Heart left ventricle (tissue), 16 donors: ENCODE results near the gene KRTAP4-9. TPM values are rescaled to one million over a fixed set of nuclear protein-coding genes. Genes with fewer than 3 reads are reported as not detected.
"Not testable (repeated sequence)": the region's sequence is repeated elsewhere in the genome, so short reads cannot be mapped to it uniquely, and the experiment has no call there.

Experiments
- ATAC-seq, 4 donors: fragments of 200-7000 bp; cut with Tn5 transposase; one replicate each; pipeline ENCODE4 v1.9.1; 2020 to 2022; ENCODE audit warnings: moderate library complexity in 4 of 4, mild to moderate bottlenecking in 3 of 4, moderate number of reproducible peaks in 1 of 4
- DNase-seq, 5 donors: peaks; one replicate each; pipeline ENCODE4 v3.0.0-alpha.2; 2020
- H3K27ac ChIP-seq, 12 donors: fragments of 200-600 bp; sonication (generic) in 4 of 12; one replicate each; pipeline versions ENCODE4 v1.5.0 to v1.8.0; 2016 to 2022; ENCODE audit warnings: mild to moderate bottlenecking in 2 of 12
- H3K27me3 ChIP-seq, 9 donors: fragments of 200-600 bp; sonication (generic) in 2 of 9; one replicate each; pipeline versions ENCODE4 v1.5.1 to v1.8.0; 2016 to 2022; ENCODE audit warnings: mild to moderate bottlenecking in 3 of 9
- H3K36me3 ChIP-seq, 9 donors: fragments of 200-600 bp; sonication (generic) in 2 of 9; one replicate each; pipeline versions ENCODE4 v1.5.0 to v1.8.0; 2018 to 2022; ENCODE audit warnings: mild to moderate bottlenecking in 2 of 9
- H3K4me1 ChIP-seq, 12 donors: fragments of 200-600 bp; sonication (generic) in 4 of 12; one replicate each; pipeline versions ENCODE4 v1.5.0 to v1.8.0; 2016 to 2022; ENCODE audit warnings: mild to moderate bottlenecking in 3 of 12
- H3K4me3 ChIP-seq, 12 donors: fragments of 200-600 bp; sonication (generic) in 4 of 12; one replicate each; pipeline versions ENCODE4 v1.5.0 to v1.8.0; 2017 to 2022; ENCODE audit warnings: mild to moderate bottlenecking in 9 of 12, moderate library complexity in 4 of 12
- H3K9me3 ChIP-seq, 12 donors: fragments of 200-600 bp; sonication (generic) in 4 of 12; one replicate each; pipeline versions ENCODE4 v1.5.0 to v1.8.0; 2016 to 2022; ENCODE audit warnings: mild to moderate bottlenecking in 1 of 12
- CTCF ChIP-seq, 12 donors: fragments of 200-600 bp; sonication (generic) in 4 of 12; IDR thresholded peaks; one replicate each; pipeline versions ENCODE4 v1.5.0 to v1.8.0; 2018 to 2022; ENCODE audit warnings: antibody characterized with exemption in 12 of 12, mild to moderate bottlenecking in 5 of 12
- POLR2A ChIP-seq, 2 donors: fragments of 450-650 bp; IDR thresholded peaks; one replicate each; pipeline ENCODE4 v1.6.1; 2017; ENCODE audit warnings: antibody characterized with exemption in 2 of 2, mild to moderate bottlenecking in 2 of 2, moderate library complexity in 2 of 2
- WGBS, 4 donors: extraction: QIAGEN DNeasy Blood & Tissue Kit in 2 of 4; methylation state at CpG; one replicate each; pipeline versions ENCODE4 v1.1.5 to v1.1.7; 2013 to 2018; 5-methylcytosine and 5-hydroxymethylcytosine counted together
- intact Hi-C, 10 donors: fragments of 100-400 bp; cut with DNase I; formaldehyde crosslinking; loops; one replicate each; pipeline versions ENCODE4 v1.11.1 to v1.14.2; 2022
- polyA plus RNA-seq, 2 donors: library from polyadenylated mRNA; stranded (reverse); fragments of 200-250 nt; gene quantifications; one replicate each; pipeline ENCODE4 v1.2.3, GENCODE V29; 2013
- total RNA-seq, 9 donors: library from RNA; depleted of rRNA in 2 of 9; stranded (reverse); fragments of >200 nt in 2 of 9; fragmentation: NEBNext Ultra II Directional in 3 of 9; extraction: Animal tissue kit (Norgen Biotek cat#: 25700) in 3 of 9; gene quantifications; one replicate each; pipeline versions ENCODE4 v1.1.0 to v1.2.4, GENCODE V29; 2016 to 2023
- donor health status: ischemic (EF 13 %, LVEDD 7.1; RV severe dilation, severe dysfunction).
- donor health status: healthy with polysubstance abuse.
- donor health status: DM: no; HTN: yes; CAD: no.
- donor health status: DM: no; HTN: no; CAD: no.
- donor health status: ischemic (EF 25% LVEDD 6.9; RV normal size, moderate dysfunction).
- donor health status: ischemic (EF 25% LVEDD 5.7; RV mildly dilated, moderate dysfunction).
- donor health status: healthy.
- donor health status: DM: yes; HTN: yes; CAD: no.
- donor health status: ischemic (EF 35%, LVEDD 5.7; RV mildly dilated, moderate dysfunction).
- donor health status: nonischemic (EF 11% LVEDD 7.7; RV severe dilation, severe dysfunction).
- donor health status: DM: yes; HTN: yes; CAD: no.
- donor health status: PGD.
- donor health status: ischemic (EF 29% LVEDD 5.4; RV normal size, mild dysfunction).
- donor health status: nonischemic (EF 23%, LVEDD 6.1; RV moderate dilation, normal function).

Gene KRTAP4-9
- total and polyA plus RNA-seq, 11 donors, result not detected

- DNase-seq, result no peak
- TF ChIP-seq POLR2A (IDR thresholded peaks at IDR 0.05) (no peak), CTCF (IDR thresholded peaks at IDR 0.05) (no peak)
- WGBS, 4 donors, result 37 to 44% (median 42%) methylated on average over 10 of the region's 10 CpGs
These were observed 3.5 kb upstream of the KRTAP4-9 start, which contains the start of gene KRTAP4-16 for GRCh38 chr17:41101586-41102259. Gene KRTAP4-16, minus strand, starts transcription at chr17:41102209. Its CDS starts 0 bp downstream, at chr17:41102209.

GRCh38 chr17:41103896-41104295 is 1.3 kb upstream of the KRTAP4-9 start:
- 89 to 95% (median 93%) methylated on average over 1 of the region's 1 CpG for WGBS, 4 donors
- Histone ChIP-seq H3K4me1 (no peaks in the 10 kb centered on the region), H3K27me3 (peaks cover 0 to 24% (median 3%) of the 10 kb centered on the region in 9 donors), H3K4me3 (no peak overlapping the region), H3K9me3 (no peaks in the 10 kb centered on the region), H3K27ac (no peak overlapping the region), H3K36me3 (no peaks in the 10 kb centered on the region)
- ATAC-seq (no peak), DNase-seq (no peak)
- TF ChIP-seq POLR2A (IDR thresholded peaks at IDR 0.05) (no peak), CTCF (IDR thresholded peaks at IDR 0.05) (no peak)
- intact Hi-C loops, result no loop called here

More at GRCh38 chr17:41101586-41102259, 3.5 kb upstream of the KRTAP4-9 start, which contains the start of gene KRTAP4-16:
- H3K36me3 ChIP-seq, result no peaks in the 10 kb centered on the region
- no peak within 1 kb of the TSS for H3K4me3 ChIP-seq
- no peaks in the 10 kb centered on the region for H3K4me1 ChIP-seq
- no peaks in the 10 kb centered on the region for H3K9me3 ChIP-seq
- intact Hi-C loops, result no loop called here
- no peak within 1 kb of the TSS for H3K27ac ChIP-seq
- no peak for ATAC-seq
- H3K27me3 ChIP-seq, result peaks cover 0 to 14% (median 3%) of the 10 kb centered on the region in 9 donors

- DNase-seq, H3K4me1 ChIP-seq, H3K36me3 ChIP-seq, H3K9me3 ChIP-seq, H3K27ac ChIP-seq, H3K4me3 ChIP-seq, ATAC-seq, intact Hi-C loops: not testable (repeated sequence)
- 73 to 80% (median 76%) methylated on average over 2 of the region's 2 CpGs for WGBS, 4 donors
- H3K27me3 ChIP-seq, result peaks cover 0 to 24% (median 3%) of the 10 kb centered on the region in 9 donors
These were observed 677 bp upstream of the KRTAP4-9 start for GRCh38 chr17:41104386-41105038.

GRCh38 chr17:41107941-41108450 is 2.8 kb downstream of the KRTAP4-9 start:
- Histone ChIP-seq H3K36me3 (no peaks in the 10 kb centered on the region), H3K4me3 (no peak overlapping the region), H3K27me3 (peaks cover 0 to 19% (median 0%) of the 10 kb centered on the region in 9 donors), H3K9me3 (no peaks in the 10 kb centered on the region), H3K27ac (no peak overlapping the region), H3K4me1 (no peaks in the 10 kb centered on the region)
- intact Hi-C loops, result no loop called here
- ATAC-seq, result no peak
- 60 to 73% (median 64%) methylated on average over 1 of the region's 1 CpG for WGBS, 4 donors
- TF ChIP-seq POLR2A (IDR thresholded peaks at IDR 0.05) (no peak), CTCF (IDR thresholded peaks at IDR 0.05) (no peak)
- no peak for DNase-seq

GRCh38 chr17:41108728-41109386 is 3.7 kb downstream of the KRTAP4-9 start:
- H3K4me1 ChIP-seq, intact Hi-C loops, H3K27ac ChIP-seq, H3K9me3 ChIP-seq, DNase-seq, H3K36me3 ChIP-seq, H3K4me3 ChIP-seq, ATAC-seq: not testable (repeated sequence)
- peaks cover 0 to 19% (median 0%) of the 10 kb centered on the region in 9 donors for H3K27me3 ChIP-seq
- 0 to 37% (median 16%) methylated on average over 1 of the region's 1 CpG for WGBS, 4 donors
